MM.1S (cell line): ENCODE results near the gene PALM3.
A peak's percentile ranks its signal among the peaks of the same experiment; 100 is the strongest.
"Not testable (repeated sequence)": the region's sequence is repeated elsewhere in the genome, so short reads cannot be mapped to it uniquely, and the experiment has no call there.

Experiments
- DNase-seq: peaks from one replicate; pipeline ENCODE4 v3.0.0-alpha.2; 2015
- H2AFZ ChIP-seq: fragments of 300-600 bp; sonication (generic); 2 replicates; pipeline ENCODE4 v1.6.0; 2016; ENCODE audit warnings: antibody characterized with exemption, low read length
- H3F3A ChIP-seq: fragments of 300-600 bp; sonication (generic); 2 replicates; pipeline ENCODE4 v1.6.1; 2016; ENCODE audit warnings: mild to moderate bottlenecking, antibody characterized with exemption, low read length, moderate library complexity, mixed read lengths; ENCODE audit not compliant: insufficient read depth
- H3K27ac ChIP-seq: fragments of 300-600 bp; sonication (generic); 2 replicates; pipeline ENCODE4 v1.5.1; 2016; ENCODE audit warnings: mild to moderate bottlenecking, low read length
- H3K27me3 ChIP-seq: fragments of 300-600 bp; sonication (generic); replicated peaks from 2 replicates; pipeline ENCODE4 v1.6.0; 2016; ENCODE audit warnings: low read length; ENCODE audit not compliant: insufficient read depth
- H3K36me3 ChIP-seq: fragments of 300-600 bp; sonication (generic); replicated peaks from 2 replicates; pipeline ENCODE4 v1.6.1; 2016; ENCODE audit warnings: mild to moderate bottlenecking, low read length, mixed read lengths; ENCODE audit not compliant: insufficient read depth
- H3K4me1 ChIP-seq: fragments of 300-600 bp; sonication (generic); 2 replicates; pipeline ENCODE4 v1.6.1; 2016; ENCODE audit warnings: low read length, mixed read lengths
- H3K4me2 ChIP-seq: fragments of 300-600 bp; sonication (generic); 2 replicates; pipeline ENCODE4 v1.6.0; 2016; ENCODE audit warnings: low read depth, low read length
- H3K4me3 ChIP-seq: fragments of 300-600 bp; sonication (generic); 2 replicates; pipeline ENCODE4 v1.5.1; 2016; ENCODE audit warnings: low read length, mixed read lengths
- H3K79me2 ChIP-seq: fragments of 300-600 bp; sonication (generic); 2 replicates; pipeline ENCODE4 v1.6.1; 2016; ENCODE audit warnings: mixed run types, low read length, mixed read lengths
- H3K9ac ChIP-seq: fragments of 300-600 bp; sonication (generic); 2 replicates; pipeline ENCODE4 v1.6.1; 2016; ENCODE audit warnings: low read length, mixed read lengths
- H3K9me2 ChIP-seq: fragments of 300-600 bp; sonication (generic); replicated peaks from 2 replicates; pipeline ENCODE4 v1.6.1; 2016; ENCODE audit warnings: mild to moderate bottlenecking, low read length, mixed read lengths; ENCODE audit not compliant: insufficient read depth
- H3K9me3 ChIP-seq: fragments of 300-600 bp; sonication (generic); replicated peaks from 2 replicates; pipeline ENCODE4 v1.6.1; 2016; ENCODE audit warnings: mild to moderate bottlenecking, low read length, mixed read lengths; ENCODE audit not compliant: insufficient read depth
- H4K20me1 ChIP-seq: fragments of 300-600 bp; sonication (generic); 2 replicates; pipeline ENCODE4 v1.6.1; 2016; ENCODE audit warnings: mild to moderate bottlenecking, low read length, moderate library complexity, mixed read lengths; ENCODE audit not compliant: insufficient read depth
- EZH2 ChIP-seq: fragments of 300-600 bp; sonication (generic); optimal IDR thresholded peaks from 2 replicates; pipeline ENCODE3; 2017; ENCODE audit warnings: low read depth, mild to moderate bottlenecking, antibody characterized with exemption, low read length, mixed read lengths
- EZH2phosphoT487 ChIP-seq: fragments of 300-600 bp; sonication (generic); IDR thresholded peaks from 2 replicates; pipeline ENCODE4 v1.6.1; 2018; ENCODE audit warnings: antibody characterized with exemption, low read length
- TF ChIP-seq, protein P1 (sequence below): fragments of 300-600 bp; sonication (generic); IDR thresholded peaks from 2 replicates; pipeline ENCODE4 v1.5.1; 2016; ENCODE audit warnings: antibody characterized with exemption, low read length, mixed read lengths

The PALM3 gene

GRCh38 chr19:14050512-14050911 lies 11.4 kb downstream of the PALM3 start:
- Histone ChIP-seq H3K9ac (no peak overlapping the region), H3K4me2 (no peak overlapping the region), H3F3A (no peaks in the 10 kb centered on the region), H3K36me3 (no peaks in the 10 kb centered on the region), H2AFZ (no peak overlapping the region), H3K9me3 (no peaks in the 10 kb centered on the region), H3K27me3 (peaks cover 8% of the 10 kb centered on the region; the same call in 1 of the 2 replicates), H3K4me3 (no peak overlapping the region), H3K79me2 (no peaks in the 10 kb centered on the region), H3K4me1 (no peaks in the 10 kb centered on the region), H3K27ac (no peak overlapping the region), H3K9me2 (no peaks in the 10 kb centered on the region), H4K20me1 (no peaks in the 10 kb centered on the region)
- no peak for DNase-seq
- TF ChIP-seq EZH2phosphoT487: no peak
- no peak for TF ChIP-seq EZH2
- TF ChIP-seq, protein P1, sequence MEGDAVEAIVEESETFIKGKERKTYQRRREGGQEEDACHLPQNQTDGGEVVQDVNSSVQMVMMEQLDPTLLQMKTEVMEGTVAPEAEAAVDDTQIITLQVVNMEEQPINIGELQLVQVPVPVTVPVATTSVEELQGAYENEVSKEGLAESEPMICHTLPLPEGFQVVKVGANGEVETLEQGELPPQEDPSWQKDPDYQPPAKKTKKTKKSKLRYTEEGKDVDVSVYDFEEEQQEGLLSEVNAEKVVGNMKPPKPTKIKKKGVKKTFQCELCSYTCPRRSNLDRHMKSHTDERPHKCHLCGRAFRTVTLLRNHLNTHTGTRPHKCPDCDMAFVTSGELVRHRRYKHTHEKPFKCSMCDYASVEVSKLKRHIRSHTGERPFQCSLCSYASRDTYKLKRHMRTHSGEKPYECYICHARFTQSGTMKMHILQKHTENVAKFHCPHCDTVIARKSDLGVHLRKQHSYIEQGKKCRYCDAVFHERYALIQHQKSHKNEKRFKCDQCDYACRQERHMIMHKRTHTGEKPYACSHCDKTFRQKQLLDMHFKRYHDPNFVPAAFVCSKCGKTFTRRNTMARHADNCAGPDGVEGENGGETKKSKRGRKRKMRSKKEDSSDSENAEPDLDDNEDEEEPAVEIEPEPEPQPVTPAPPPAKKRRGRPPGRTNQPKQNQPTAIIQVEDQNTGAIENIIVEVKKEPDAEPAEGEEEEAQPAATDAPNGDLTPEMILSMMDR: no peak

GRCh38 chr19:14048443-14049153 lies 13.3 kb downstream of the PALM3 start:
- no peaks in the 10 kb centered on the region for H3K27me3 ChIP-seq
- no peaks in the 10 kb centered on the region for H3K9me3 ChIP-seq
- H3K4me1 ChIP-seq: no peaks in the 10 kb centered on the region
- peak; percentile 51 for DNase-seq
- H3F3A ChIP-seq: no peaks in the 10 kb centered on the region
- no peak overlapping the region for H2AFZ ChIP-seq
- H3K4me2 ChIP-seq: no peak overlapping the region
- no peaks in the 10 kb centered on the region for H4K20me1 ChIP-seq
- no peaks in the 10 kb centered on the region for H3K9me2 ChIP-seq
- H3K79me2 ChIP-seq: no peaks in the 10 kb centered on the region
- H3K9ac ChIP-seq: no peak overlapping the region
- no peak overlapping the region for H3K4me3 ChIP-seq
- TF ChIP-seq EZH2phosphoT487 (no peak), EZH2 (no peak)
- TF ChIP-seq, protein P1: peak; percentile 97
- no peaks in the 10 kb centered on the region for H3K36me3 ChIP-seq
- no peak overlapping the region for H3K27ac ChIP-seq

GRCh38 chr19:14047866-14048265 lies 14.0 kb downstream of the PALM3 start:
- not testable (repeated sequence) for H3K4me1 ChIP-seq, H3K79me2 ChIP-seq, H3K36me3 ChIP-seq, H3K27me3 ChIP-seq, H2AFZ ChIP-seq, H3K9ac ChIP-seq, H3K9me3 ChIP-seq, DNase-seq, H4K20me1 ChIP-seq, H3K9me2 ChIP-seq, H3F3A ChIP-seq, H3K4me2 ChIP-seq, H3K27ac ChIP-seq, H3K4me3 ChIP-seq
